ENCODE results near the gene MYT1.
"Not testable (repeated sequence)": the region's sequence is repeated elsewhere in the genome, so short reads cannot be mapped to it uniquely, and the experiment has no call there.

MYT1 gene

GRCh38 chr20:64164123-64164836 is at the start of gene MYT1:
Gene MYT1, plus strand, starts transcription at chr20:64164452. Its CDS starts 34,410 bp downstream, at chr20:64198862.
- Histone ChIP-seq H3K9me3 (no peaks in the 10 kb centered on the region), H3K4me1 (no peaks in the 10 kb centered on the region), H3K36me3 (no peaks in the 10 kb centered on the region), H3K4me3 (no peak within 1 kb of the TSS), H3K27ac (no peak within 1 kb of the TSS), H3K27me3 (peaks cover 0 to 85% of the 10 kb centered on the region in 2 donors)
- intact Hi-C loops (cut with DNase I; ENCODE audit: low total_unique reads) = no loop called here
- DNase-seq = no peak
- TF ChIP-seq, protein P1, sequence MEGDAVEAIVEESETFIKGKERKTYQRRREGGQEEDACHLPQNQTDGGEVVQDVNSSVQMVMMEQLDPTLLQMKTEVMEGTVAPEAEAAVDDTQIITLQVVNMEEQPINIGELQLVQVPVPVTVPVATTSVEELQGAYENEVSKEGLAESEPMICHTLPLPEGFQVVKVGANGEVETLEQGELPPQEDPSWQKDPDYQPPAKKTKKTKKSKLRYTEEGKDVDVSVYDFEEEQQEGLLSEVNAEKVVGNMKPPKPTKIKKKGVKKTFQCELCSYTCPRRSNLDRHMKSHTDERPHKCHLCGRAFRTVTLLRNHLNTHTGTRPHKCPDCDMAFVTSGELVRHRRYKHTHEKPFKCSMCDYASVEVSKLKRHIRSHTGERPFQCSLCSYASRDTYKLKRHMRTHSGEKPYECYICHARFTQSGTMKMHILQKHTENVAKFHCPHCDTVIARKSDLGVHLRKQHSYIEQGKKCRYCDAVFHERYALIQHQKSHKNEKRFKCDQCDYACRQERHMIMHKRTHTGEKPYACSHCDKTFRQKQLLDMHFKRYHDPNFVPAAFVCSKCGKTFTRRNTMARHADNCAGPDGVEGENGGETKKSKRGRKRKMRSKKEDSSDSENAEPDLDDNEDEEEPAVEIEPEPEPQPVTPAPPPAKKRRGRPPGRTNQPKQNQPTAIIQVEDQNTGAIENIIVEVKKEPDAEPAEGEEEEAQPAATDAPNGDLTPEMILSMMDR (IDR thresholded peaks at IDR 0.05) = no peak

DNA sequence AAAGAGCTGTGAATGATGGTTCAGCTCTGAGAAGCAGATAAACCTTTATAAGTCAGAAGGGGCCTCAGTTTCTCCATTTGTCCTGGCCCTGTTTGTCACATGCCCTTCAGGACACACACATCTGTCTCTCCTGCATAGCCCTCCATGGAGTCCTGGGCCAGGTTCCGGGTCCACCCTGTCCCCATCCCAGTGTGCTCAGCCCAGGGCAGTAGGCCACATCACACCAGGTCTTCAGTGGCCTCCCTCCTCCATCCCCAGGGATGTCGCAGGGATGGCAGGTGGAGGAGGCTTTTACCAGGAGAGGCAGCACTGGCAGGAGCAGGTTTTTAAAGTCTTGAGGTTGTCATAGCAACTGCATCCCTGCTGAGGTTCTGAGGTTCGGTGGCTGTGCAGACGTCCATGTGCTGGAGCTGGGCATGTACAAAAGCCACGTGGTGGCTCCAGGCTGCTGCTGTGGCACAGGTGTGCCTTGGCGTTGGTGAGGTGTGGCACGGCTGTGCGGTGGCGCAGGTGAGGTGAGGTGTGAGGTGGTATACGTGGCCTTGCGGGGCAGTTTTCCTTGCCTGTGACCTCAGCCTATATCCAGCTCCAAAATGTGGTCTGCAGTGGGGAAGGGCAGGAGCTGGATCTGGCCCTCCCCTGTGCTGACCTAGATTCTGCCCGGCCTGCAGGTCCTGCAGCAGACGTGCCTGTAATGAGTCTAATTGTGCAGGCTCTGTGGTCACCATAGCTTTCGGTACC is 48.9 kb upstream of the MYT1 start:
- no peaks in the 10 kb centered on the region for H3K9me3 ChIP-seq
- no peaks in the 10 kb centered on the region for H3K36me3 ChIP-seq
- TF ChIP-seq, protein P1 (IDR thresholded peaks at IDR 0.05) = no peak
- H3K4me3 ChIP-seq = no peak overlapping the region
- intact Hi-C loops (cut with DNase I; ENCODE audit: low total_unique reads) = no loop called here
- peak in 1 of 2 donors; percentile 59 for DNase-seq
- H3K4me1 ChIP-seq = peaks cover 0 to 5% (median 4%) of the 10 kb centered on the region in 4 donors
- no peak overlapping the region for H3K27ac ChIP-seq
- H3K27me3 ChIP-seq = peaks cover 0 to 18% of the 10 kb centered on the region in 2 donors

DNA sequence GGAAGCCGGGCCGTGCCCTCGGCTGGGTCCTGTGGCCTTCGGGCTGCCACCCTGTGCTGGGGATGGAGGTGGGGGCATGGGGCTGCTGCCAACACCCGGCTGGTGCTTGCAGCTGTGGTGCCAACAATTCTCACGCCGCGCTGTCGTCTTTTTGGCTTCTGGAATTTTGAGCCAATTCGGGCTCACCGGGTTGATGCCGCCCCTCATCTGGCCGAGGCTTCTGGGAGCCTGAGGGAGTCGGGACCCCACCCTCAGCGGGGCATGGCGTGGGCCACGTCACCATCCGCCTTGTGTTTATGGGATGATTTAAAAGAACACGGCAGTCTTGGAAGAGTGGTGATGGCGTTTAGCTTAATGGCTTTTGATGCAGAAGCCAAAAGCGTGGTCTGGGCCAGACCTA is 48.2 kb upstream of the MYT1 start:
- intact Hi-C loops (cut with DNase I; ENCODE audit: low total_unique reads) = no loop called here
- Histone ChIP-seq H3K27me3 (peaks cover 0 to 20% of the 10 kb centered on the region in 2 donors), H3K4me3 (no peak overlapping the region), H3K4me1 (peaks cover 0 to 9% (median 5%) of the 10 kb centered on the region in 4 donors), H3K36me3 (no peaks in the 10 kb centered on the region), H3K9me3 (no peaks in the 10 kb centered on the region), H3K27ac (no peak overlapping the region)
- TF ChIP-seq, protein P1 (IDR thresholded peaks at IDR 0.05) = no peak
- DNase-seq = peak in 1 of 2 donors; percentile 37

DNA sequence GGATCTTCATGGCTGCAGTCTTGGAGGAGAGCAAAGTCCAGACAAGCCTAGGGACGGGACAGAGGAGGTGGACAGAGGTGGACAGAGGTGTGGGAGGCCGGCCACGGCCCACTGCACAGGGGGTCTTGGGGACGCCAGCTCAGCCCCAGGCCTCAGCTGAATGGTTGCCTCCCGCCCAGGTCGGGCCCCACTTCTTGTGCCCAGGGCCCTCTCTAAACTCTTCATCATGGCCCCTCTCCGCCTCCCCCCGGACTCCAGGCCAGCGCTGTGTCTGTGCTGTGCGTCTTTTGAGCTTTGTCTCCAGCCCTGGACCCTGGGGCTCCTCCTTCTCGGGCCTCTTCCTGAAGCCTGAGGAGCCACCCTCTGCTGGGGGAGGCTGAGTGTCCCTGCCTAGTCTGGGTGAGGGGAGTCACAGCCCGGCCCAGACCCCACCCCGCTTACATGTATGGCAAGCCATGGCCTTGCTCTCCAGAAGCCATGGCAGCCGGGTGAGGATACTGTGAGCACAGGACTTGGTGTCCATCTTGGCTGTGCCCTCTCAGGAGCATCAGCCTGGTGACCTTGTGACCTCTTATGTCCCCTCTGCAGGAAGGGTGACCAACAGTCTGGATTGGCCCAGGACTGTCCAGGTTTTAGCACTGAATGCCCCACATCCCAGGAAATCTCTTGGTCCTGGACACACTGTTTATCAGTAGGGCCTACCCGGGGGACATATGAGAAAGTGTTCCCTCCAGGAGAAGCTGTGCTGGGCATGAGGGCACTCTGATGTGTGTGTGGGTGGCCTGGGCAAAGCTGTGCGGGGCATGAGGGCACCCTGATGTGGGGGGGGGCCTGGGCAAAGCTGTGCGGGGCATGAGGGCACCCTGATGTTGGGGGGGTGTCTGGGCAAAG is 47.5 kb upstream of the MYT1 start:
- Histone ChIP-seq H3K4me1 (peaks cover 0 to 9% (median 5%) of the 10 kb centered on the region in 4 donors), H3K27ac (no peak overlapping the region), H3K4me3 (no peak overlapping the region), H3K36me3 (no peaks in the 10 kb centered on the region), H3K27me3 (peaks cover 0 to 28% of the 10 kb centered on the region in 2 donors), H3K9me3 (no peaks in the 10 kb centered on the region)
- TF ChIP-seq, protein P1 (IDR thresholded peaks at IDR 0.05) = no peak
- DNase-seq = peak in 1 of 2 donors; percentile 53
- intact Hi-C loops (cut with DNase I; ENCODE audit: low total_unique reads) = no loop called here

DNA sequence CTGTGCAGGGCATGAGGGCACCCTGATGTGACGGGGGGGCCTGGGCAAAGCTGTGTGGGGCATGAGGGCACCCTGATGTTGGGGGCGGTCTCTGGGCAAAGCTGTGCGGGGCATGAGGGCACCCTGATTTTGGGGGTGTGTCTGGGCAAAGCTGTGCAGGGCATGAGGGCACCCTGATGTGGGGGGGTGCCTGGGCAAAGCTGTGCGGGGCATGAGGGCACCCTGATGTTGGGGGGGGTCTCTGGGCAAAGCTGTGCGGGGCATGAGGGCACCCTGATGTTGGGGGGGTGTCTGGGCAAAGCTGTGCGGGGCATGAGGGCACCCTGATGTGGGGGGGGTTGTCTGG is 46.8 kb upstream of the MYT1 start:
- H3K4me3 ChIP-seq; DNase-seq; H3K36me3 ChIP-seq; H3K9me3 ChIP-seq; intact Hi-C loops (cut with DNase I; ENCODE audit: low total_unique reads); H3K4me1 ChIP-seq; H3K27ac ChIP-seq: not testable (repeated sequence)
- H3K27me3 ChIP-seq = peaks cover 0 to 31% of the 10 kb centered on the region in 2 donors

Measured in tibial artery (tissue), 4 donors.